Activated B cell treated with CpG ODN at 0.5 μM for 24 hours (primary cell): ENCODE data around the gene MRPL4. TPM values are rescaled to one million over a fixed set of nuclear protein-coding genes. Genes with fewer than 3 reads are reported as not detected.

Experiments used
- ATAC-seq: fragments of 200-7000 bp; cut with Tn5 transposase; one replicate; pipeline ENCODE4 v1.10.0; 2021; ENCODE audit warnings: low read depth, mild to moderate bottlenecking, moderate library complexity
- CTCF ChIA-PET: fragments of 350-600 bp; sonication (Branson Sonifier 250); formaldehyde crosslinking; loops from one replicate; lab custom pipeline; 2021; ENCODE audit warnings: antibody characterized with exemption; lab: Charles Lee
- POLR2A ChIA-PET: fragments of 350-600 bp; sonication (Branson Sonifier 250); formaldehyde crosslinking; loops from one replicate; lab custom pipeline; 2021; ENCODE audit warnings: antibody characterized with exemption; lab: Charles Lee
- DNase-seq: peaks from one replicate; pipeline ENCODE4 v3.0.0; 2022
- H3K27ac Mint-ChIP-seq: one replicate; pipeline ENCODE4 v1.8.0; 2020; ENCODE audit warnings: mixed read lengths
- H3K27me3 Mint-ChIP-seq: one replicate; pipeline ENCODE4 v1.8.0; 2021; ENCODE audit warnings: mixed read lengths
- H3K36me3 Mint-ChIP-seq: one replicate; pipeline ENCODE4 v1.8.0; 2021; ENCODE audit warnings: low read depth, mixed read lengths
- H3K4me1 Mint-ChIP-seq: one replicate; pipeline ENCODE4 v1.8.0; 2021; ENCODE audit warnings: mixed read lengths
- H3K4me3 Mint-ChIP-seq: one replicate; pipeline ENCODE4 v1.8.0; 2020; ENCODE audit warnings: mild to moderate bottlenecking, mixed read lengths
- H3K9me3 Mint-ChIP-seq: one replicate; pipeline ENCODE4 v1.8.0; 2020; ENCODE audit warnings: mixed read lengths
- CTCF ChIP-seq: fragments of 200-600 bp; IDR thresholded peaks from one replicate; pipeline ENCODE4 v1.8.0; 2022; ENCODE audit warnings: antibody characterized with exemption, mild to moderate bottlenecking
- intact Hi-C: fragments of 100-400 bp; cut with micrococcal nuclease; formaldehyde crosslinking; loops from one replicate; pipeline ENCODE4 v1.15.1; 2024
- total RNA-seq: library from RNA; stranded (reverse); gene quantifications from 2 replicates; pipeline ENCODE4 v1.2.3, GENCODE V29; 2022

Gene MRPL4
- total RNA-seq, 1 donor from 2014 or later = 66.9 TPM

GRCh38 chr19:10227026-10227971 is 24.7 kb upstream of the MRPL4 start:
- POLR2A ChIA-PET = interaction anchor here (0.7 to 1.0 kb wide), 2 partner anchors 9 to 23 kb away, joined by 3 to 8 read pairs; no protein-coding TSS in a partner anchor
- Mint-ChIP-seq H3K36me3 (peaks cover 2% of the 10 kb centered on the region), H3K4me1 (peaks cover 33% of the 10 kb centered on the region), H3K27ac (no peak overlapping the region), H3K9me3 (no peaks in the 10 kb centered on the region), H3K4me3 (no peak overlapping the region), H3K27me3 (no peaks in the 10 kb centered on the region)
- no peak for DNase-seq
- CTCF ChIA-PET = interaction anchor here (8.1 kb wide), 1 partner anchor 23 kb away, joined by 93 read pairs; the partner anchor contains the start of gene MRPL4
- ATAC-seq = no peak
- no peak for TF ChIP-seq CTCF
- intact Hi-C loops = no loop called here

- H3K27me3 Mint-ChIP-seq = no peaks in the 10 kb centered on the region
- no peaks in the 10 kb centered on the region for H3K9me3 Mint-ChIP-seq
- ChIA-PET POLR2A (interaction anchor here (0.7 to 1.6 kb wide), 3 partner anchors 22 to 23 kb away, joined by 3 to 7 read pairs (median 3); partner anchors contain the start of gene MRPL4), CTCF (interaction anchor here (1.5 to 8.1 kb wide), 2 partner anchors 18 to 22 kb away, joined by 5 to 93 read pairs; partner anchors contain the start of gene MRPL4)
- TF ChIP-seq CTCF = no peak
- no peak overlapping the region for H3K4me3 Mint-ChIP-seq
- no peak for DNase-seq
- no peaks in the 10 kb centered on the region for H3K36me3 Mint-ChIP-seq
- intact Hi-C loops = loop anchor here (2.0 kb wide), 1 partner anchor 34 kb away; the partner anchor contains the start of gene DNMT1
- no peak overlapping the region for H3K27ac Mint-ChIP-seq
- no peak for ATAC-seq
- H3K4me1 Mint-ChIP-seq = peaks cover 34% of the 10 kb centered on the region
Measured at GRCh38 chr19:10228393-10228792, 23.6 kb upstream of the MRPL4 start.

- CTCF ChIA-PET = interaction anchor here (1.5 to 8.1 kb wide), 2 partner anchors 18 to 21 kb away, joined by 5 to 93 read pairs; partner anchors contain the start of gene MRPL4
- H3K27ac Mint-ChIP-seq = no peak overlapping the region
- no peaks in the 10 kb centered on the region for H3K9me3 Mint-ChIP-seq
- intact Hi-C loops = loop anchor here (1.0 to 2.0 kb wide), 2 partner anchors 21 to 34 kb away; partner anchors contain the start of gene DNMT1
- no peaks in the 10 kb centered on the region for H3K27me3 Mint-ChIP-seq
- peaks cover 34% of the 10 kb centered on the region for H3K4me1 Mint-ChIP-seq
- TF ChIP-seq CTCF = no peak
- H3K4me3 Mint-ChIP-seq = peak overlapping the region; percentile 44
- POLR2A ChIA-PET = interaction anchor here (1.4 to 1.6 kb wide), 2 partner anchors 21 to 23 kb away, joined by 3 to 7 read pairs; partner anchors contain the start of gene MRPL4
- ATAC-seq = peak; percentile 35
- DNase-seq = no peak
- no peaks in the 10 kb centered on the region for H3K36me3 Mint-ChIP-seq
Measured at GRCh38 chr19:10228920-10229319, 23.1 kb upstream of the MRPL4 start.

GRCh38 chr19:10230173-10230860 is 21.7 kb upstream of the MRPL4 start:
- H3K27ac Mint-ChIP-seq = peak overlapping the region; percentile 46
- H3K4me3 Mint-ChIP-seq = peak overlapping the region; percentile 84
- peak; percentile 54 for ATAC-seq
- no peak for TF ChIP-seq CTCF
- ChIA-PET CTCF (interaction anchor here (8.1 kb wide), 1 partner anchor 20 kb away, joined by 93 read pairs; the partner anchor contains the start of gene MRPL4), POLR2A (interaction anchor here (0.5 to 1.3 kb wide), 2 partner anchors 10 to 461 kb away, joined by 4 to 10 read pairs; no protein-coding TSS in a partner anchor)
- no peaks in the 10 kb centered on the region for H3K9me3 Mint-ChIP-seq
- peaks cover 39% of the 10 kb centered on the region for H3K4me1 Mint-ChIP-seq
- DNase-seq = peak; percentile 46
- H3K36me3 Mint-ChIP-seq = no peaks in the 10 kb centered on the region
- intact Hi-C loops = loop anchor here (10.0 kb wide), 2 partner anchors 334 to 864 kb away; partner anchors contain the start of genes CDKN2D and KRI1
- no peaks in the 10 kb centered on the region for H3K27me3 Mint-ChIP-seq
